ENCODE results near the gene SGSM2. TPM values are rescaled to one million over a fixed set of nuclear protein-coding genes. Genes with fewer than 3 reads are reported as not detected.

SGSM2 gene
- total RNA-seq, 2 donors from 2014 or later: 32.7 to 77.5 TPM

- intact Hi-C loops (cut with DNase I): no loop called here
- H3K36me3 ChIP-seq (replicated peaks in 1 of 2; ENCODE audit: insufficient read depth in 1 of 2, low read depth in 2 of 2): no peaks in the 10 kb centered on the region
- TF ChIP-seq CTCF (IDR thresholded peaks at IDR 0.05): no peak
- TF ChIP-seq POLR2A (IDR thresholded peaks at IDR 0.05): no peak
- 72 to 77% methylated on average over 9 to 10 of the region's 10 CpGs for WGBS, 2 donors
- H3K4me3 ChIP-seq: no peak overlapping the region
- ATAC-seq (no peak), DNase-seq (peak in 1 of 4 donors; percentile 11)
- H3K4me1 ChIP-seq: peaks cover 64% of the 10 kb centered on the region
- no peaks in the 10 kb centered on the region for H3K9me3 ChIP-seq
- peak overlapping the region; percentile 93 to 100 (median 98) for H3K27ac ChIP-seq
- no peaks in the 10 kb centered on the region for H3K27me3 ChIP-seq
These were observed 60.9 kb downstream of the SGSM2 start for GRCh38 chr17:2398182-2398581.

- peak overlapping the region in 1 of 2 donors; percentile 10 for H3K4me3 ChIP-seq
- H3K27ac ChIP-seq: peak overlapping the region; percentile 93 to 100 (median 98)
- H3K36me3 ChIP-seq (replicated peaks in 1 of 2; ENCODE audit: insufficient read depth in 1 of 2, low read depth in 2 of 2): no peaks in the 10 kb centered on the region
- intact Hi-C loops (cut with DNase I): no loop called here
- no peaks in the 10 kb centered on the region for H3K27me3 ChIP-seq
- peak; percentile 51 to 64 (median 63) for DNase-seq
- WGBS, 2 donors: 14 to 41% methylated on average over 16 to 44 of the region's 55 CpGs
- H3K9me3 ChIP-seq: no peaks in the 10 kb centered on the region
- H3K4me1 ChIP-seq: peaks cover 71% of the 10 kb centered on the region
- ATAC-seq: no peak
- TF ChIP-seq POLR2A (IDR thresholded peaks at IDR 0.05): no peak
- TF ChIP-seq CTCF (IDR thresholded peaks at IDR 0.05): no peak
These were observed 61.6 kb downstream of the SGSM2 start for GRCh38 chr17:2398655-2399571.

GRCh38 chr17:2399572-2400473, 62.5 kb downstream of the SGSM2 start:
- peak overlapping the region; percentile 56 to 70 for H3K4me3 ChIP-seq
- no peak for TF ChIP-seq CTCF (IDR thresholded peaks at IDR 0.05)
- peak; percentile 93 to 96 (median 93) for TF ChIP-seq POLR2A (IDR thresholded peaks at IDR 0.05)
- peaks cover 71% of the 10 kb centered on the region for H3K4me1 ChIP-seq
- ATAC-seq: peak; percentile 64
- DNase-seq: peak; percentile 96 to 98 (median 97)
- no peaks in the 10 kb centered on the region for H3K27me3 ChIP-seq
- H3K9me3 ChIP-seq: no peaks in the 10 kb centered on the region
- H3K36me3 ChIP-seq (replicated peaks in 1 of 2; ENCODE audit: insufficient read depth in 1 of 2, low read depth in 2 of 2): no peaks in the 10 kb centered on the region
- peak overlapping the region; percentile 93 to 100 (median 98) for H3K27ac ChIP-seq
- intact Hi-C loops (cut with DNase I): no loop called here
- 0 to 1% methylated on average over 23 to 62 of the region's 82 CpGs for WGBS, 2 donors

GRCh38 chr17:2400474-2400866, 63.2 kb downstream of the SGSM2 start:
- peak overlapping the region; percentile 56 to 70 for H3K4me3 ChIP-seq
- intact Hi-C loops (cut with DNase I): no loop called here
- no peaks in the 10 kb centered on the region for H3K27me3 ChIP-seq
- peak overlapping the region; percentile 93 to 100 (median 98) for H3K27ac ChIP-seq
- peaks cover 71% of the 10 kb centered on the region for H3K4me1 ChIP-seq
- no peaks in the 10 kb centered on the region for H3K36me3 ChIP-seq (replicated peaks in 1 of 2; ENCODE audit: insufficient read depth in 1 of 2, low read depth in 2 of 2)
- DNase-seq (peak; percentile 58 to 71 (median 64)), ATAC-seq (no peak)
- no peaks in the 10 kb centered on the region for H3K9me3 ChIP-seq
- 0 to 1% methylated on average over 35 to 41 of the region's 43 CpGs for WGBS, 2 donors
- TF ChIP-seq CTCF (IDR thresholded peaks at IDR 0.05): no peak
- no peak for TF ChIP-seq POLR2A (IDR thresholded peaks at IDR 0.05)

Measured in body of pancreas (tissue), 4 donors.